ENCODE measurements around the gene SARS1.

DNA sequence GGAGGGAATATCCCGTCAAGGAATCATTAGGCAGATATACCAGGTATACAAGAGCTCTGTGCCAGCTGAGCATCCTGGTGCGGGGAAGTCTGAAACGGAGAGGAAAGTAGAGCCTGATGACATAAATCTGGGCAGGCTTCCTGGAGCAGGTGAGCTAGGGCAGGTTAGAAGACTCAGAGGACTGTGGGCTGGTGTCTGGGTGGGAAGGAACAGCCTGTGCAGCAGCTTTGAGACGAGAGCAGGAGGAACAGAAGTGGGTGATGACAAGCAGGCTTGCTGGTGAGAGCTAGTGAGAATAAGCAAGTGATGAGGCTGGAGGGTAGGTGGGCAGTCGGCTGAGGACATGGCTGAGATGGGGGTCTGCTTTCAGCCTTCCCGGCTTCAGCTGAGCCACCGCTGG lies 42.4 kb downstream of the SARS1 start:
- TF ChIP-seq EZH2phosphoT487 (IDR thresholded peaks at IDR 0.05): no peak
- TF ChIP-seq, protein P1, sequence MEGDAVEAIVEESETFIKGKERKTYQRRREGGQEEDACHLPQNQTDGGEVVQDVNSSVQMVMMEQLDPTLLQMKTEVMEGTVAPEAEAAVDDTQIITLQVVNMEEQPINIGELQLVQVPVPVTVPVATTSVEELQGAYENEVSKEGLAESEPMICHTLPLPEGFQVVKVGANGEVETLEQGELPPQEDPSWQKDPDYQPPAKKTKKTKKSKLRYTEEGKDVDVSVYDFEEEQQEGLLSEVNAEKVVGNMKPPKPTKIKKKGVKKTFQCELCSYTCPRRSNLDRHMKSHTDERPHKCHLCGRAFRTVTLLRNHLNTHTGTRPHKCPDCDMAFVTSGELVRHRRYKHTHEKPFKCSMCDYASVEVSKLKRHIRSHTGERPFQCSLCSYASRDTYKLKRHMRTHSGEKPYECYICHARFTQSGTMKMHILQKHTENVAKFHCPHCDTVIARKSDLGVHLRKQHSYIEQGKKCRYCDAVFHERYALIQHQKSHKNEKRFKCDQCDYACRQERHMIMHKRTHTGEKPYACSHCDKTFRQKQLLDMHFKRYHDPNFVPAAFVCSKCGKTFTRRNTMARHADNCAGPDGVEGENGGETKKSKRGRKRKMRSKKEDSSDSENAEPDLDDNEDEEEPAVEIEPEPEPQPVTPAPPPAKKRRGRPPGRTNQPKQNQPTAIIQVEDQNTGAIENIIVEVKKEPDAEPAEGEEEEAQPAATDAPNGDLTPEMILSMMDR (IDR thresholded peaks at IDR 0.05): no peak

All from neural progenitor cell (in vitro differentiated cells).